GM21723 (cell line): ENCODE data around the gene ZMYND15.

Experiments
- ATAC-seq: cut with Tn5 transposase; IDR thresholded peaks from one replicate; pipeline ENCODE4 v1.9.1; 2021; ENCODE audit warnings: mild to moderate bottlenecking, moderate library complexity; ENCODE audit not compliant: unreplicated experiment

ZMYND15 gene

DNA sequence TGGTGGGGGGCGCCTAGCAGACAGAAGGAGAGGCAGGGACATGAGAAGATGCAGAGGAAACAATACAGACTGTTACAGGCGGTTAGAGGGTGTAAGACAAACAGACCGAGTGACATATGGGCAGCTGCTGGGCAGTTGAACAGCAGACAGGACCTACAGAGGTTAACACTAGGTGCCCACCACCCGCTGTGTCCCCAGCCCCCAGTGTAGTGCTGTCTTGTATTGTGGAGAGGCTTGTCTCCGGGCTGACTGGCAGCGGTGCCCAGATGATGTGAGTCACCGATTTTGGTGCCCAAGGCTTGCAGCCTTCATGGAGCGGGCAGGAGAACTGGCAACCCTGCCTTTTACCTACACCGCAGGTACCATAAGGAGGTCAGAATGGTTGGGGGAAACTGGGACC lies 2.5 kb downstream of the ZMYND15 start:
- ATAC-seq = no peak

DNA sequence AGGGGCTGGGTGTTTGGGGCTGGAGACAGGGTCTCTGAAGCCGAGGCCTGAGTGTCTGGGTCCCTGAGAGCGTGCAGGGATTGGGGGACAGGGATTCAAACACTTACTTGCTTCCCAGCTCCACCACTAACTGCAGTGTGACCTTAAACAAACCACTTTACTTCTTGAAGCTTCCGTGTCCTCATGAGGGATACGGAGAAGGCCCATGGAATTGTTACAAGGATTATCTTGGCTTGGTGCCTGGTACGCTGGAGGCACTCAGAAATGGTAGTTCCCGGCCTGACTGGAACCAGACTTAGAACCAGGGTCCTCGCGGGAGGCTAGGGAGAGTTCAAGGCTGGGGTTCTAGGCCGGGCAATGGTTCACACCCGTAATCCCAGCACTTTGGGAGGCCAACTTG lies 3.0 kb downstream of the ZMYND15 start:
- no peak for ATAC-seq

DNA sequence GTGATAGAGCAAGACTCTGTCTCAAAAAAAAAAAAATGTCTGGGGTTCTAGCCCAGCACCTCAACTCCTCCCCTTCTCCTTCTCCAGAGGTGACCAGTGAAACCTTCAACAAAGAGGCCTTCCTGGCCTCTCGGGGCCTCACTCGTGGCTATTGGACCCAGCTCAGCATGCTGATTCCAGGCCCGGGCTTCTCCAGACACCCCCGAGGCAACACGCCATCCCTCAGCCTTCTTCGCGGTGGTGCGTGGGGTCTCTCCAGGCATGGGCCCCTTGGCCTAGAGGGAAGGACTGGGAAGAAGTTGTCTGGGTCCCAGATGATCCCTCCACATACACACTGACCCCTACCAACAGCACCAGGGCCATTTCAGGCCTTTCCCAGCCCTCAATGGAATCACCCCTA lies 3.6 kb downstream of the ZMYND15 start:
- ATAC-seq = no peak

DNA sequence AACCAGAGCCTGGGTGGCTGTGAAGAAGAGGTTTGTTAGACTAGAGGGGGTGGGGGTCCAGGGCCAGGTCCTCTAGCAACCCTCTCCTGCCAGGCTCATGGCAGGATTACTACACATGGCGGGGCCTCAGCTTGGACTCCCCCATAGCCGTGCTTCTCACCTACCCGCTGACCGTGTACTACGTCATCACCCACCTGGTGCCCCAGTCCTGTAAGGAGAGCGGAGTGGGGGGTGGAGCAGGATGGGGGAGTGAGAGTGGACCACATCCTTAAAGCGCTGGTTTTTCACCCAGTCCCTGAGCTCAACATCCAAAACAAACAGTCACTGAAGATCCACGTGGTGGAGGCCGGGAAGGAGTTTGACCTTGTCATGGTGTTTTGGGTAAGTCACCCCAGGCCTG lies 4.3 kb downstream of the ZMYND15 start:
- no peak for ATAC-seq

DNA sequence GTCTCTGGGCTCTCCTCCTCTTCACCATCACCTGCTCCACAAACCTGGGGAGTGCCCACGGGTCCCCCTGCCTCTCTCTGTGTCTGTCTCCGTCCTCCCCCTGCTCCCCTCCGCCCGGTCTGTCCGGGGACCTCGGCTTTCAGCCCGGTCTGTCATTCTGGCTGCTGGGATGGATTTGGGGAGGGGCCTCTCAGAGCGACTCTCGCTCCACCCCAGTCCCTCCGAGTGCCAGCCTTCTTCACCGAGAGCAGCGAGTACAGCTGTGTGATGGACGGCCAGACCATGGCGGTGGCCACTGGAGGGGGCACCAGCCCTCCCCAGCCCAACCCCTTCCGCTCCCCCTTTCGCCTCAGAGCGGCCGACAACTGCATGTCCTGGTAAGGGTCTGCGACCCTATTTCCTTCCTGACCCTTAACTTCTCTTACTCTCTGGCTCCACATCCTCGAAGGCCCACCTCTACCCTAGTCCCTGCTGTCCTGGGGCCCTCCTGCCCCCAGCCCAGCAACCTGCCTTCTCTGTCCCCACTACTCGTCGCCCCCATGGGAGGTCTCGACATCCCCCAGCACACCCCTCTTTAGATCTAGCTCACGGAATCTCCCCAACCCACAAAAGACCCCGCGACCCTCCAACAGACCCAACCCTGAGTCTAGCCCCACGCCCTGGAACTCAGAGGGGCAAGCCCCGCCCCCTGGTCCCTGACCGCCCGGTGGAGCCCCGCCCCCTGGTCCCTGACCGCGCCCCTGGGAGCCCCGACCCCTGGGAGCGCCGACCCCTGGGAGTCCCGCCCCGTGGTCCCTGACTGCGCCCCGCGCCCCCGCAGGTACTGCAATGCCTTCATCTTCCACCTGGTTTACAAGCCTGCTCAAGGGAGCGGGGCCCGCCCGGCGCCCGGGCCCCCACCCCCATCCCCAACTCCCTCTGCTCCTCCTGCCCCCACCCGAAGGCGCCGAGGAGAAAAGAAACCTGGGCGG lies 5.7 kb downstream of the ZMYND15 start:
- ATAC-seq = no peak

DNA sequence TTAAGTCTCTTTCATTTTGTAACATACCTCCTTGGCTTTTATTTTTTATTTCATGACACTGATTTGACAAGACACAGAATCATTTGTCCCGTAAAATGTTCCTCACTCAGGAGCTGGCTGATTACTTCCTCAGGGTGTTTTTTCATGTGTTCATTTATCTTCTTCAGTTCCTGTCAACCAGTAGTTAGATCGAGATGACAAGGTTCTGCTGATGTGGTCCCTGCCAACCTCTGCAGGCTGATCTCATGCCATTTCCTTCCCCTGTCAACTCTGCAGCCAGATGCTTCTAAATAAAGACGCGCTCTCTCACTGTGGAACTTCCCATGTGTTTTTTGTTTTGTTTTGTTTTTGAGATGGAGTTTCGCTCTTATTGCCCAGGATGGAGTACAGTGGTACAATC lies 8.2 kb downstream of the ZMYND15 start:
- ATAC-seq = no peak

DNA sequence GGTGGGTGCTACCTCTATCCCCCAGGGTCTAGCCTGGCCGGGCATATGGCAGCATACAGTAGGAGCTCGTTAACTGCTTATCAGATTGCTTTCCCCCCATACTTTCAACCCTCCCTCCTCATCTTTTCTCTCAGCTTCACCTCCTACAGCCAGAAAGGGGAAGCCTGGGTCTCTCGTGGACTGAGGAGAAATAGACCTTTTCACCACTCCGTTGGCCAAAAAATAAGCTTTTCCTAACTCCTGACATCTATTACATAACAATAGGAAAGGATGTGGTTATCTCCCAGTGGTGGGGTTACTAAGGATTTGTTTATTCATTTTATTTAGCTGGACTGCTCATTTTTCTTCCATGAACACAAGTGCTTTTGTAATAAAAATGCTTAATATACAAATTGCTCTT lies 9.1 kb downstream of the ZMYND15 start:
- ATAC-seq = no peak

DNA sequence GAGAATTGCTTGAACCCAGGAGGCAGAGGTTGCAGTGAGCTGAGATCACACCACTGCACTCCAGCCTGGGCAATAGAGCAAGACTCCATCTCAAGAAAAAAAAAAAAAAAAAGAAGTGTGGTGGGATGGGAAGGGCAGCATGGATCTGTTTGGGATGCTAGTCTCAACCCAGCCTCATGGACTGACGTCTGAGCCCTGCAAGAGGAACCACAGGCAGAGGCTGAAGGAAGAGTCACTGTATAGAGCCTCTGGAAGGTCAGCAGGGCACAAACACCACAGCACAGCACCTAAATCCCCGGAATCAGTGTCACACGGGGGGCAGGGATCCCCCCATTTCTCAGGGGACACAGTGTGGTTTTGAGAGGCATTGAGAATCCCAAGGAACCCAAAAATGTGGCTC lies 11.0 kb downstream of the ZMYND15 start:
- no peak for ATAC-seq

DNA sequence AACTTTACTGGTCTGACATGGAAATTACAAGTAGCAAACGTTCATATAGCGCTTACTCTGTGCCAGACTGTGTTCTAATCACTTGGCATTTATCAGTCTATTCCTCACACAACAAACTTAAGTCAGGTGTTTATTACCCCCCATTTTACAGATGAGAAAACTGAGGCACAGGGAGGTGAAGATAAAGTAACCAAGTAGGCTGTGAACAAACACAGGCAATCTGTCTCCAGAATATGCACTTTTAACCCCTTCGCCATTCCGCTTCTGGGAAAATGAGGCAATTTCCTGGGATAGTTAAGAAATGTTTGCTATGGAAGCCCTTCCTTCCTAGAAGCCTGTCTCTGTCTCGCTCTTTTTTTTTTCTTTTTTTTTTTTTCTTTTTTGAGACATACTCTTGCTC lies 12.3 kb downstream of the ZMYND15 start:
- no peak for ATAC-seq

DNA sequence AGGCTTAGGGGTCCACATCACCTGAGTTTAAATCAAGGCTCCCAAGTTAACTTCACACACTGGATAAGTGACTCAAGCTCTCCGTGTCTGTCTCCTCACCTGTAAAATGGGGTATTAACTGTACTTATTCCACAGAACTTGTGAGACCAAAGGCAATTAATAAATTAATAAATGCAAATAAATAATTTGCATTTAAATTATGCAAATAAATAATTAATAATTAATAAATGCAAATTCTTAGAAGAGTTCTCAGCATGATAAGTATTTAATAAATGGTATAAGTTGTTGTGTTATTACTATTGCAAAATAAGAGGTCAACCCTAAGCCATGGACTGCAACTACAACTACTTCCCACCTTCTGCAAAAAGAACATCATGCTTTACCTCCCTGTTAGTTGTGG lies 13.8 kb downstream of the ZMYND15 start:
- no peak for ATAC-seq

DNA sequence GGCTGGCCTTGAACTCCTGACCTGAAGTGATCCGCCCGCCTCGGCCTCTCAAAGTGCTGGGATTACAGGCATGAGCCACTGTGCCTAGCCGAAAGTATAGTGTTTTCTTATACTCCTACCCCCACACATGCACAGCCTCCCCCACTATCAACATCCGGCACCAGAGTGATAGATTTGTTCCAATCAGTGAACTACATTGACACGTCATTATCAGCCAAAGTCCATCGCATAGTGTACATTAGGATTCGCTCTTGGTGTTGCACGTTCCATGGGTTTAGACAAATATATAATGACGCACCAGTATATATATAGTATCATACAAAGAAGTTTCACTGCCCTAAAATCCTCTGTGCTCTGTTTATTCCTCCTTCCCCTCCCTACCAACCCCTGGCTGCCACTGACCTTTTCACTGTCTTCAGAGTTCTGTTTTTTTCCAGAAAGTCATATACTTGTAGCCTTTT lies 20.2 kb downstream of the ZMYND15 start:
- no peak for ATAC-seq

DNA sequence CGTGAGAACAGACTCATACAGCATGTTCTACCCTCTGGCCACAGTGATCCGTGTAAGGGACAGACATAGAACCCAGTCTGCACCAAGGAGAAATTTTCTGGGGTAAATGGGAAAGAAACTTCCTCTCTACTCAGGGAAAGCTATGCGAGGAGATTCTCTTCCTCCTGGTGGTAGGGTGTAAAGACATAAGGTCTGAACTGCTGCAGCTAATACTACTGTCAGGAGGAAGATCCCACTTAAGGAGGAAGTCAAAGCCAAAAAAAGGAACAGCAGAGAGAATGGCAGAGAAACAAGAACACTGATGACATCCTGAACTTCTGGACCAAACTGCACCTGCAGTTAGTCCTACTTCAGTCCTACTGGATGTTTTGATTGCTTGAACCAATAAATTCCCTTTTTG lies 25.0 kb downstream of the ZMYND15 start:
- no peak for ATAC-seq

DNA sequence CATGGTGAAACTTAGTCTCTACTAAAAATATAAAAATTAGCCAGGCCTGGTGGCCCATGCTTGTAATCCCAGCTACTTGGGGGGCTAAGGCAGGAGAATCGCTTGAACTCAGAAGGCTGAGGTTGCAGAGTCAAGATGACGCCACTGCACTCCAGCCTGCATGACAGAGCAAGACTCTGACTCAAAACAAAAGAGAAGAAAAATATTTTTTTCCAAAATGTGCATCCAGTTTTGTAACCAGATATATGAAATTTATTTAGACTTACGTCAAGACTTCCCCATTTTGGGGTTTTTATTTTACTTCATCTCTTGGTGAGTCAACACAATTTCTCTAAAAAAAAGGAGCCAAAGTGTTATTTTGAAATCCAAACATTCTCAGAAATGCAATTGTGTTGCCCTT lies 26.6 kb downstream of the ZMYND15 start:
- ATAC-seq = no peak

DNA sequence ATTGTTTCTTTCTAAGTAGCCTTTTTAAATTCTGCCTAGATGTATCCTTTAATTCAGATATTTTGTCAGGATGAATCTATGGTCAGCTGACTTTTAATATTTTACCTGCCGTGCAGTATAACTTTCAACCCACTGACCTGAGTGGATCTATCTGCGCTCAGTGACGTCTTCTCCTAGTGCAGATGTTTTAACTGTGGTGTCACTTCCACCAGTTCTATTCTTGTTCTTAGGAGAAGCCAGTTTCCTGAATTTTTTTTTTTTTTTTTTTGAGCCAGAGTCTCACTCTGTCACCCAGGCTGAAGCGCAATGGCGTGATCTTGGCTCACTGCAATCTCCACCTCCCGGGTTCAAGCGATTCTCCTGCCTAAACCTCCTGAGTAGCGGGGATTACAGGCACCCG lies 27.1 kb downstream of the ZMYND15 start:
- ATAC-seq = no peak

DNA sequence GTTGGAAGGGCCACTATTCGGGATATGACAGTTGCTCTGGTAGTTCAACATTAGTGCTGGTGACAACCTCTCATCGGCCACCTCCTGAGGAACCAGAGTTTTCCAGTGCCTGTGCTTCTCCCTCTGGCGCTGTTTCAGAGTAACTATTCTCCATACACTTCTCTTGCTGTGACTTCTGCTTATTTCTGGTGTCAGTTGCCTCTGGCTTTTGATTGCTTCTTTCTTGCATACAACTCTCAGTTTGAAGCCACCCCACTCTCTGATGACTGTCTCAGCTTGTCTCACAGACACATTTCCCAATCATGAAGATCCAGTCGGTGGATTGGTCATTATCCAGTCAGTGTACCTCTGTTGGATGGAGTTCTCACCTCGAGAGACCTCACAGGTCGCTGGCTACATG lies 28.7 kb downstream of the ZMYND15 start:
- no peak for ATAC-seq

DNA sequence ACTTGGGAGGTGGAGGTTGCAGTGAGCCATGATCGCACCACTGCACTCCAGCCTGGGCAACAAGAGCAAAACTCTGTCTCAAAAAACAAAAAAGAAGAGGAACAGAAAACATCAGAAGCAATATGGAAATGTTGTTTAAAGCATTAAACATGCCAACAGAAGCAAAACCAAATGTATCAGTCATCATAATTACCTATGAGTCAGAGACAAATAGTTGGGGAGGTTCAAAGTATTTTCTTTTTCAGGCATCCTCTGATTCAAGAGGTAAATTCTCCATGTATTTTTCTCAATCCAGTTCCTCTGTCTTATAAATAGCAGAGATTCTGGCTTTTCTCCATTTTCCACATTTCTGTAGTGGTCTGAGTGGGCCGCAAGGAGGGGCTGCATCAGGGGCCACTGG lies 30.0 kb downstream of the ZMYND15 start:
- ATAC-seq = no peak

DNA sequence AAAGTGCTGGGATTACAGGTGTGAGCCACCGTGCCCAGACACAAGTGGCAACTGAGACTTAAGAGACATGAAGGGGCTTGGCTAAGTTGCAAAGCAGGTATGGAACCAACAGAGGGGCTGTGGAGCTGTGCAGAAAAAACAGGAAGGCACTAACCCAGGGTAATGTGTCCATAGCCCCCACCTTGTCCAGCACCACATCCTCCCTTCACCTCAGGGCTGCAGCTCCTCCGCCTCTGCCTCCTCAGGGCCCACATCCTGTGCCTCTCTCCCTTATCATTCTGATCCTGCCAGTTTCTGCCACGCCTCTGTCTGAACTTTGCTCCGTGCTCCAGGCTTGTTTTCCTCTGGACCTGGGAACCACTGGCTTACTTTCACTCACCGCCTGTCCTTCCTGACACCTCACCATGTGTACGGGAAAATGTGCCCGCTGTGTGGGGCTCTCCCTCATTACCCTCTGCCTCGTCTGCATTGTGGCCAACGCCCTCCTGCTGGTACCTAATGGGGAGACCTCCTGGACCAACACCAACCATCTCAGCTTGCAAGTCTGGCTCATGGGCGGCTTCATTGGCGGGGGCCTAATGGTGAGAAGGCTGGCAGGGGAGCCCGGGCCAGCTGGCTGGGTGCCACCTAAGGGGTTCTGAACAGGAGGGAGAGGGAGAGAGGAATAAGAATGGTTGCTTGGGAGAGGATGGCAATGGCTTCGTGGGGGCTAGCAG lies 32.0 kb downstream of the ZMYND15 start, which contains the start of gene TM4SF5:
Gene TM4SF5, plus strand, starts transcription at position 368 of the 716 bp plus-strand sequence. Its CDS starts 37 bp downstream, at position 405.
- ATAC-seq = no peak

DNA sequence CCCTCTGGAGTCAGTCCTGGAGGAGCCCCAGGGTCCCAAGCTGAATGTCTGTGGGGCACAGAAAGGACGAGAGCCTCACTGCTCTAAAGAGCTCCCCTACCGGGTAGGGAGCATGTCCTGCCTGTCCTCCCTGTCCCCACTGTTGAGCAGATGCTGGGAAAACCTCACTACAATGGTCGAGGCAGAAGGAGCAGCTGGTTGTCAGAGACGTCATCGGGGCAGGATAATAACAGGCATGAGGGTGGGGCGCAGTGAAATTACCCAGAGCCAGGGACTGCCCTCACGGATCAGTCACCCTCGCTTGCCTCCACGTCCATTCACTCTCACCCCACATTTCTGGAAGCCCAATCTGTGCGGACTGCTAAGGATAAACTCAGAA lies 32.6 kb downstream of the ZMYND15 start:
- ATAC-seq = no peak

DNA sequence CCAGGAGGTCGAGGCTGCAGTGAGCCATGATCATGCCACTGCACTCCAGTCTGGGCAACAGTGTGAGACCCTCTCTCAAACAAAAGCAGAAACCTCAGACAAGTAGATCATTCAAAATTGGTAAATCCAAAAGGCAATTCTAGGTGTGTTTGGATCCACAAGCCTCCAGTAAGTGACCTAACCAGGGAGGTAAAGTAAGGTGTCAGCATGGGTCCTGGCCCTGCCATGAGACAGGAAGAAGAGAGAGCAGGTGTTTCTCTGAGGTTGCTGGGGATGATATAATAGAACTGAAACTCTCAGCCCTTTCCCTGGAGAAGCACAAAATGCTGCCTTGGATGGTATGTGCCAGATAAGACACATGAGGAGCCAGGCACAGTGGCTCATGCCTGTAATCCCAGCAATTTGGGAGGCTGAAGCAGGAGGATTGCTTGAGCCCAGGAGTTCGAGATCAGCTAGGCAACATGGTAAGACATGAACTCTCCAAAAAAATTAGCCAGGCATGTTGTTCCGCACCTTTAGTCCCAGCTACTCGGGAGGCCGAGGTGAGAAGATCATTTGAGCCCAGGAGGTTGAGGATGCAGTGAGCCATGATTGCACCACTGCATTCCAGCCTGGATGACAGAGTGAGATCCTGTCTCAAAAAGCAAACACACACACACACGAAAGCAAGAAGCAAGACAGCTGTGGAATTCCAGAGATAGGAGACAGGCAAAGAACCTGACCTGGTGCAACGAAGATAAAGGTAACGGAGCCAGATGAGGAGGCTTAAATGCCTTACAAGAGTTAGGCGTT lies 38.5 kb downstream of the ZMYND15 start:
- ATAC-seq = no peak

DNA sequence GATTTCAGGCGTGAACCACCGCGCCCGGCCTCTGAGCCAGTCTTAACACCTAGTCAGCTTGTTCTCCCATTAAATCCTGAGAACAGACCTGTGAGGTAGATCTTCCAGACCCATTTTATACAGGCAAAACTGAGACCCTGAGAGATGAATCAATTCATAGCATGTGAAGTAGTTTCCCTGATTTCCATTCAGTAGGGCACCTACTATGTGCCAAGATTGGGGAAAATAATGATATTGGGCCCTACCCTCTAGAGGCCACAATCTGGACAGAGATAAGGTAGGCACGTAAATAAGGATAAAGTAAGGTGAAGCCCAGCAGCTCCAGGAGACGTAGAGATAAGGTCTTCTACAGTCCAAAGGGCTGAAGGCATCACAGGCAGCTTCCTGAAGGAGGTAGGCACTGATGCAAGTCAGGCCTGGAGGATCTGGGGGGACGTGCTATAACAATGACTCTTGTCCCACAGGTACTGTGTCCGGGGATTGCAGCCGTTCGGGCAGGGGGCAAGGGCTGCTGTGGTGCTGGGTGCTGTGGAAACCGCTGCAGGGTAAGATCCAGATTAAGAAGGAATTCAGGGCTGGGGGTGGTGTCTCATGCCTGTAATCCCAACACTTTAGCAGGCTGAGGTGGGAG lies 40.8 kb downstream of the ZMYND15 start:
- ATAC-seq = no peak

DNA sequence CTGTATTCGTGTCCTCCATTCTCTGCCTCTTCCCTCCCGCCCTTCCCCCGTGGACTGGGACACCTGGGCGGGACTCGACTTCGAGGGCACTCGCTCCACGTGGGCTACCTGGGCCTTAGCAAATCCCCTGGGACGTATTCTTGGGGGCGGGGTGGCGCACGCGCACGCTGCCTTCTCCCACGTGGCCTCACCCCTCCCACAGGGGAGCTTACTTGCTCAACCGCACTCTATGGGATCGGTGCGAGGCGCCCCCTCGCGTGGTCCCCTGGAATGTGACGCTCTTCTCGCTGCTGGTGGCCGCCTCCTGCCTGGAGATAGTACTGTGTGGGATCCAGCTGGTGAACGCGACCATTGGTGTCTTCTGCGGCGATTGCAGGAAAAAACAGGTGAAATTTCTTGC lies 43.0 kb downstream of the ZMYND15 start:
- no peak for ATAC-seq
